H1 (cell line): ENCODE measurements around the gene AP2B1. TPM values are rescaled to one million over a fixed set of nuclear protein-coding genes. Genes with fewer than 3 reads are reported as not detected.

ENCODE experiments used
- CTCF ChIA-PET: fragments of 300-600 bp; sonication (Branson Sonifier 250); formaldehyde crosslinking; loops from one replicate; lab custom pipeline; 2021; ENCODE audit not compliant: partially characterized antibody; lab: Charles Lee
- POLR2A ChIA-PET: fragments of 300-600 bp; sonication (Branson Sonifier 250); formaldehyde crosslinking; loops from one replicate; lab custom pipeline; 2021; ENCODE audit warnings: inconsistent platforms; ENCODE audit not compliant: partially characterized antibody; lab: Charles Lee
- DNase-seq, 2 experiments: peaks; one replicate each; pipeline versions ENCODE4 v3.0.0 to v3.0.0-alpha.2; 2010 to 2022; ENCODE audit warnings: low spot score in 2 of 2, low read depth in 1 of 2, mixed read lengths in 1 of 2
- FAIRE-seq: peaks from 2 replicates; lab custom pipeline; 2011; peaks lifted over from hg19 to GRCh38; lab: Jason Lieb, UNC
- H2AFZ ChIP-seq: 2 replicates; pipeline ENCODE4 v1.8.1; 2012; ENCODE audit warnings: low read length, inconsistent platforms
- H2AK5ac ChIP-seq: 2 replicates; pipeline ENCODE4 v1.6.1; 2013; ENCODE audit warnings: low read depth, low read length
- H2BK120ac ChIP-seq: replicated peaks from 2 replicates; pipeline ENCODE3; 2013; ENCODE audit warnings: low read depth, low read length, inconsistent platforms
- H2BK12ac ChIP-seq: 2 replicates; pipeline ENCODE4 v1.6.1; 2013; ENCODE audit warnings: low read depth, low read length
- H2BK15ac ChIP-seq: 2 replicates; pipeline ENCODE4 v1.6.1; 2013; ENCODE audit warnings: low read length
- H2BK20ac ChIP-seq: 2 replicates; pipeline ENCODE4 v1.6.1; 2013; ENCODE audit warnings: low read length
- H2BK5ac ChIP-seq: 2 replicates; pipeline ENCODE4 v1.6.1; 2013; ENCODE audit warnings: low read depth, low read length
- H3K14ac ChIP-seq: 2 replicates; pipeline ENCODE4 v1.6.1; 2013; ENCODE audit warnings: inconsistent platforms; ENCODE audit not compliant: insufficient read length
- H3K18ac ChIP-seq: 2 replicates; pipeline ENCODE4 v1.6.1; 2013; ENCODE audit warnings: low read length; ENCODE audit errors: extremely low read depth
- H3K23ac ChIP-seq: 2 replicates; pipeline ENCODE4 v1.6.1; 2013; ENCODE audit warnings: inconsistent platforms; ENCODE audit not compliant: insufficient read length
- H3K23me2 ChIP-seq: 2 replicates; pipeline ENCODE4 v1.6.1; 2013; ENCODE audit warnings: low read depth, low read length
- H3K27ac ChIP-seq: 2 replicates; pipeline ENCODE4 v1.6.1; 2011; ENCODE audit warnings: low read depth, low read length, inconsistent platforms
- H3K27me3 ChIP-seq, 4 experiments: replicated peaks in 1 of 4; 1 replicate in 1 of 4; 2 replicates in 3 of 4; pipeline versions ENCODE4 v1.6.1 to v1.8.1; 2011 to 2013; ENCODE audit warnings: low read length in 3 of 4, mild to moderate bottlenecking in 3 of 4, inconsistent platforms in 2 of 4, mixed read lengths in 2 of 4, moderate library complexity in 1 of 4; ENCODE audit not compliant: control insufficient read depth in 3 of 4, insufficient read depth in 3 of 4; ENCODE audit errors: extremely low read depth in 1 of 4
- H3K36me3 ChIP-seq, 4 experiments: 2 replicates each; pipeline versions ENCODE4 v1.6.1 to v1.8.1; 2011 to 2013; ENCODE audit warnings: mild to moderate bottlenecking in 4 of 4, low read length in 3 of 4, moderate library complexity in 2 of 4, control low read depth in 1 of 4, inconsistent platforms in 1 of 4; ENCODE audit not compliant: insufficient read depth in 4 of 4, control insufficient read depth in 2 of 4
- H3K4ac ChIP-seq: replicated peaks from 2 replicates; pipeline ENCODE3; 2013; ENCODE audit warnings: low read length, low read depth, mixed read lengths, inconsistent platforms; ENCODE audit not compliant: insufficient read length
- H3K4me1 ChIP-seq, 4 experiments: replicated peaks in 1 of 4; 1 replicate in 1 of 4; 2 replicates in 3 of 4; pipeline versions ENCODE4 v1.6.1 to v1.8.1; 2011 to 2013; ENCODE audit warnings: low read length in 3 of 4, inconsistent platforms in 2 of 4, mixed read lengths in 1 of 4; ENCODE audit not compliant: insufficient read depth in 4 of 4, control insufficient read depth in 3 of 4
- H3K4me2 ChIP-seq, 2 experiments: 2 replicates each; pipeline versions ENCODE4 v1.6.1 to v1.8.1; 2011 to 2013; ENCODE audit warnings: low read depth in 2 of 2, low read length in 2 of 2, control low read depth in 1 of 2, inconsistent platforms in 1 of 2, mild to moderate bottlenecking in 1 of 2; ENCODE audit not compliant: insufficient read depth in 1 of 2
- H3K4me3 ChIP-seq, 4 experiments: fragments of 200-600, 300-600 bp in 1 of 4; sonication (generic), shearing (Covaris generic), sonication (Bioruptor Twin) in 1 of 4; 2 replicates each; pipeline versions ENCODE4 v1.5.1 to v1.8.1; 2011 to 2016; ENCODE audit warnings: low read length in 4 of 4, low read depth in 3 of 4, control low read depth in 2 of 4, inconsistent platforms in 2 of 4, mild to moderate bottlenecking in 2 of 4, mixed read lengths in 1 of 4, moderate library complexity in 1 of 4; ENCODE audit not compliant: insufficient read depth in 2 of 4; ENCODE audit errors: extremely low read depth in 1 of 4
- H3K56ac ChIP-seq: replicated peaks from 2 replicates; pipeline ENCODE3; 2013; ENCODE audit warnings: low read depth, mild to moderate bottlenecking, mixed read lengths, low read length, inconsistent platforms; ENCODE audit not compliant: insufficient read length
- H3K79me1 ChIP-seq: 2 replicates; pipeline ENCODE4 v1.6.1; 2013; ENCODE audit warnings: low read depth, low read length, control low read depth
- H3K79me2 ChIP-seq, 2 experiments: 2 replicates each; pipeline versions ENCODE4 v1.6.1 to v1.8.1; 2012 to 2013; ENCODE audit warnings: low read length in 2 of 2, mild to moderate bottlenecking in 2 of 2, inconsistent platforms in 1 of 2; ENCODE audit not compliant: insufficient read depth in 2 of 2, control insufficient read depth in 1 of 2
- H3K9ac ChIP-seq, 4 experiments: replicated peaks in 1 of 4; 1 replicate in 1 of 4; 2 replicates in 3 of 4; pipeline versions ENCODE4 v1.6.1 to v1.8.1; 2011 to 2013; ENCODE audit warnings: low read depth in 3 of 4, low read length in 3 of 4, control low read depth in 2 of 4, mild to moderate bottlenecking in 2 of 4, moderate library complexity in 2 of 4, inconsistent platforms in 1 of 4; ENCODE audit errors: extremely low read depth in 1 of 4
- H3K9me3 ChIP-seq, 2 experiments: 2 replicates each; pipeline versions ENCODE4 v1.6.1 to v1.8.1; 2012 to 2013; ENCODE audit warnings: mild to moderate bottlenecking in 2 of 2, moderate library complexity in 2 of 2, control low read depth in 1 of 2, inconsistent platforms in 1 of 2, low read depth in 1 of 2, low read length in 1 of 2, mixed read lengths in 1 of 2; ENCODE audit not compliant: insufficient read depth in 2 of 2
- H4K20me1 ChIP-seq, 2 experiments: replicated peaks in 1 of 2; 2 replicates each; pipeline versions ENCODE3 to v1.8.1; 2011 to 2013; ENCODE audit warnings: inconsistent platforms in 2 of 2, low read length in 2 of 2, mild to moderate bottlenecking in 1 of 2; ENCODE audit not compliant: insufficient read depth in 2 of 2, control insufficient read depth in 1 of 2
- H4K5ac ChIP-seq: 2 replicates; pipeline ENCODE4 v1.6.1; 2013; ENCODE audit warnings: low read length, low read depth, mixed read lengths, inconsistent platforms; ENCODE audit not compliant: insufficient read length
- H4K8ac ChIP-seq: 2 replicates; pipeline ENCODE4 v1.8.0; 2013; ENCODE audit warnings: mild to moderate bottlenecking, moderate library complexity, low read length, inconsistent platforms; ENCODE audit not compliant: insufficient read depth; ENCODE audit errors: extremely low read depth
- H4K91ac ChIP-seq: replicated peaks from 2 replicates; pipeline ENCODE3; 2013; ENCODE audit warnings: low read length, mixed read lengths, inconsistent platforms; ENCODE audit not compliant: insufficient read length
- CTBP2 ChIP-seq: IDR thresholded peaks from 2 replicates; pipeline ENCODE4 v1.7.0; 2011; ENCODE audit warnings: borderline replicate concordance, mild to moderate bottlenecking, moderate library complexity, mixed read lengths, low read length; ENCODE audit not compliant: insufficient read depth, insufficient read length
- CTCF ChIP-seq, 3 experiments: IDR thresholded peaks; 1 replicate in 2 of 3; 2 replicates in 1 of 3; pipeline versions ENCODE4 v1.5.1 to v1.6.1; 2011; ENCODE audit warnings: low read length in 3 of 3, mild to moderate bottlenecking in 3 of 3, inconsistent platforms in 2 of 3, low read depth in 1 of 3, moderate library complexity in 1 of 3; ENCODE audit not compliant: insufficient read depth in 1 of 3; ENCODE audit errors: control extremely low read depth in 1 of 3
- EZH2 ChIP-seq: fragments of 200-600 bp; sonication (generic); IDR thresholded peaks from 2 replicates; pipeline ENCODE4 v1.7.1; 2012; ENCODE audit warnings: low read depth, mild to moderate bottlenecking, moderate library complexity, low read length, inconsistent platforms; ENCODE audit not compliant: severe bottlenecking
- SIX5 ChIP-seq: IDR thresholded peaks from 2 replicates; pipeline ENCODE4 v1.6.1; 2011; ENCODE audit warnings: mild to moderate bottlenecking, low read depth, low read length
- WGBS, 2 experiments: shearing (Covaris generic) in 1 of 2; methylation state at CpG; one replicate each; pipeline versions ENCODE4 v1.1.6 to v1.1.7; 2013 to 2015; ENCODE audit warnings: low lambda C conversion rate in 2 of 2, mixed read lengths in 2 of 2, inconsistent platforms in 1 of 2, low coverage in 1 of 2, missing lambda C conversion rate in 1 of 2; ENCODE audit not compliant: insufficient replicate concordance in 2 of 2, insufficient coverage in 1 of 2, insufficient read length in 1 of 2; ENCODE audit errors: extremely low coverage in 1 of 2, missing lambda C conversion rate in 1 of 2; 5-methylcytosine and 5-hydroxymethylcytosine counted together
- polyA plus RNA-seq, 7 experiments: library from polyadenylated mRNA; depleted of rRNA in 3 of 7; stranded (reverse) in 5 of 7; unstranded in 2 of 7; fragments of >200 nt in 5 of 7; fragments of 200-250 nt in 2 of 7; gene quantifications; 1 replicate in 5 of 7; 2 replicates in 1 of 7; 4 replicates in 1 of 7; pipeline versions ENCODE4 v1.2.1 to v1.2.3, GENCODE V29; 2011 to 2013; ENCODE audit warnings: missing spikeins in 2 of 7, mixed read lengths in 2 of 7
- total RNA-seq: library from RNA; stranded (reverse); fragmentation: NEBNext Ultra II Directional; extraction: Animal tissue kit (Norgen Biotek cat#: 25700); gene quantifications from 2 replicates; pipeline ENCODE4 v1.2.1, GENCODE V29; 2021

The AP2B1 gene
- total and polyA plus RNA-seq, 2 of the 8 experiments (the other 6 are each of a cell fraction or from before 2014, with no cell fraction given): 95.5 to 199 TPM

GRCh38 chr17:35569405-35569804 is 17.7 kb upstream of the AP2B1 start:
- Histone ChIP-seq H3K36me3 (peaks cover 0 to 2% (median under 1%) of the 10 kb centered on the region in 4 experiments; a peak in 1 of 8 replicates), H3K27ac (no peak overlapping the region), H3K79me1 (no peaks in the 10 kb centered on the region; the same call in 1 of the 2 replicates), H3K18ac (no peak overlapping the region), H3K9me3 (no peaks in the 10 kb centered on the region), H2BK120ac (no peak overlapping the region), H2AK5ac (no peak overlapping the region), H3K4me2 (peak overlapping the region; percentile 77 to 98; a peak in 3 of 4 replicates), H2BK12ac (no peak overlapping the region), H3K79me2 (peaks cover 5 to 34% of the 10 kb centered on the region in 2 experiments; a peak in 3 of 4 replicates), H3K23me2 (peaks cover 7% of the 10 kb centered on the region; the same call in 1 of the 2 replicates), H3K27me3 (no peaks in the 10 kb centered on the region; a peak in 1 of 7 replicates), H2BK15ac (no peak overlapping the region), H2AFZ (no peak overlapping the region), H3K56ac (no peak overlapping the region), H3K4me1 (peaks cover 0 to 4% (median 1%) of the 10 kb centered on the region in 4 experiments; a peak in 3 of 7 replicates), H4K20me1 (peaks cover 0 to 1% of the 10 kb centered on the region in 2 experiments), H3K14ac (no peak overlapping the region), H4K5ac (no peak overlapping the region), H4K8ac (no peak overlapping the region), H2BK5ac (no peak overlapping the region), H3K4ac (no peak overlapping the region), H3K9ac (no peak overlapping the region), H3K23ac (no peak overlapping the region), H4K91ac (no peak overlapping the region), H3K4me3 (peak overlapping the region in 1 of 4 experiments; percentile 82; a peak in 2 of 8 replicates), H2BK20ac (no peak overlapping the region)
- WGBS, 2 experiments: 80% methylated on average over 2 of the region's 2 CpGs; no CpG with 5 or more reads in 1 of the 2 experiments
- CTCF ChIA-PET: interaction anchor here (0.7 kb wide), 1 partner anchor 31 kb away, joined by 4 read pairs; no protein-coding TSS in a partner anchor
- DNase-seq (no peak), FAIRE-seq (no peak)
- POLR2A ChIA-PET: interaction anchor here (1.7 kb wide), 1 partner anchor 9 kb away, joined by 14 read pairs; the partner anchor contains the start of gene PEX12
- TF ChIP-seq CTBP2 (no peak), EZH2 (no peak), CTCF (IDR thresholded peaks at IDR 0.05; ENCODE audit: control extremely low read depth in 1 of 3, insufficient read depth in 1 of 3, low read depth in 1 of 3, low read length in 3 of 3) (no peak), SIX5 (no peak)
